GM19455 (cell line): Measurements from ENCODE around the gene LPP.

Experiments
- ATAC-seq: cut with Tn5 transposase; IDR thresholded peaks from one replicate; pipeline ENCODE4 v1.9.1; 2021; ENCODE audit not compliant: unreplicated experiment

The LPP gene

GRCh38 chr3:188351648-188352047 lies 197.7 kb downstream of the LPP start:
- ATAC-seq, result no peak

- no peak for ATAC-seq
These were observed 198.4 kb downstream of the LPP start for GRCh38 chr3:188352196-188352927.

- no peak for ATAC-seq
These were observed 199.5 kb downstream of the LPP start for GRCh38 chr3:188353426-188353825.

- no peak for ATAC-seq
These were observed 205.0 kb downstream of the LPP start for GRCh38 chr3:188358787-188359493.

- no peak for ATAC-seq
These were observed 206.5 kb downstream of the LPP start for GRCh38 chr3:188360364-188360881.

GRCh38 chr3:188361888-188362287 lies 207.9 kb downstream of the LPP start:
- ATAC-seq, result no peak

- ATAC-seq, result no peak
These were observed 208.5 kb downstream of the LPP start for GRCh38 chr3:188362405-188362831.

GRCh38 chr3:188365184-188365583 lies 211.2 kb downstream of the LPP start:
- ATAC-seq, result no peak

GRCh38 chr3:188365988-188366698 lies 212.2 kb downstream of the LPP start:
- no peak for ATAC-seq

GRCh38 chr3:188367678-188368077 lies 213.7 kb downstream of the LPP start:
- ATAC-seq, result no peak

GRCh38 chr3:188369526-188369925 lies 215.6 kb downstream of the LPP start:
- no peak for ATAC-seq

GRCh38 chr3:188370081-188370830 lies 216.3 kb downstream of the LPP start:
- no peak for ATAC-seq

GRCh38 chr3:188378786-188379185 lies 224.8 kb downstream of the LPP start:
- ATAC-seq, result no peak

- ATAC-seq, result no peak
These were observed 226.3 kb downstream of the LPP start for GRCh38 chr3:188380252-188380651.

GRCh38 chr3:188380722-188381121 lies 226.8 kb downstream of the LPP start:
- no peak for ATAC-seq

- no peak for ATAC-seq
These were observed 229.8 kb downstream of the LPP start for GRCh38 chr3:188383748-188384147.

GRCh38 chr3:188385295-188385694 lies 231.3 kb downstream of the LPP start:
- ATAC-seq, result no peak

GRCh38 chr3:188389711-188390342 lies 235.9 kb downstream of the LPP start:
- peak; percentile 84 for ATAC-seq

- peak; percentile 22 for ATAC-seq
These were observed 236.4 kb downstream of the LPP start for GRCh38 chr3:188390343-188390718.

GRCh38 chr3:188390775-188391443 lies 237.0 kb downstream of the LPP start:
- ATAC-seq, result no peak
